ENCODE measurements around the gene IRAK3.
A peak's percentile ranks its signal among the peaks of the same experiment; 100 is the strongest.

The IRAK3 gene

GRCh38 chr12:66188584-66189485 lies at the start of gene IRAK3:
IRAK3 (plus strand) TSS chr12:66189214; CDS start chr12:66189300, 86 bp downstream.
- no peak for DNase-seq

- DNase-seq = no peak
Observed at GRCh38 chr12:66139328-66139727, 49.7 kb upstream of the IRAK3 start.

GRCh38 chr12:66140731-66141130 lies 48.3 kb upstream of the IRAK3 start:
- DNase-seq = no peak

GRCh38 chr12:66141299-66141698 lies 47.7 kb upstream of the IRAK3 start:
- no peak for DNase-seq

- no peak for DNase-seq
Observed at GRCh38 chr12:66142826-66143225, 46.2 kb upstream of the IRAK3 start.

GRCh38 chr12:66143868-66144267 lies 45.1 kb upstream of the IRAK3 start:
- DNase-seq = no peak

- peak; percentile 13 for DNase-seq
Observed at GRCh38 chr12:66144791-66145754, 43.9 kb upstream of the IRAK3 start.

- no peak for DNase-seq
Observed at GRCh38 chr12:66149702-66150398, 39.2 kb upstream of the IRAK3 start.

GRCh38 chr12:66152732-66153131 lies 36.3 kb upstream of the IRAK3 start:
- no peak for DNase-seq

- no peak for DNase-seq
Observed at GRCh38 chr12:66154776-66155175, 34.2 kb upstream of the IRAK3 start.

- DNase-seq = no peak
Observed at GRCh38 chr12:66156654-66157053, 32.4 kb upstream of the IRAK3 start.

GRCh38 chr12:66159123-66159522 lies 29.9 kb upstream of the IRAK3 start:
- DNase-seq = no peak

GRCh38 chr12:66160704-66161103 lies 28.3 kb upstream of the IRAK3 start:
- no peak for DNase-seq

GRCh38 chr12:66162701-66163100 lies 26.3 kb upstream of the IRAK3 start:
- no peak for DNase-seq

GRCh38 chr12:66163289-66163688 lies 25.7 kb upstream of the IRAK3 start:
- no peak for DNase-seq

GRCh38 chr12:66164349-66164821 lies 24.6 kb upstream of the IRAK3 start:
- DNase-seq = no peak

- no peak for DNase-seq
Observed at GRCh38 chr12:66165141-66165540, 23.9 kb upstream of the IRAK3 start.

GRCh38 chr12:66166561-66166960 lies 22.5 kb upstream of the IRAK3 start:
- DNase-seq = no peak

- no peak for DNase-seq
Observed at GRCh38 chr12:66168410-66168809, 20.6 kb upstream of the IRAK3 start.

GRCh38 chr12:66169221-66170170 lies 19.5 kb upstream of the IRAK3 start, which contains the start of gene TMBIM4:
TMBIM4 (minus strand) TSS chr12:66169996; CDS start chr12:66169951, 45 bp downstream.
- DNase-seq = peak; percentile 90

GRCh38 chr12:66170606-66171005 lies 18.4 kb upstream of the IRAK3 start:
- DNase-seq = no peak
